NCI-H460 (cell line): ENCODE measurements around the gene MAPK8IP3. TPM values are rescaled to one million over a fixed set of nuclear protein-coding genes. Genes with fewer than 3 reads are reported as not detected.
A peak's percentile ranks its signal among the peaks of the same experiment; 100 is the strongest.
"Not testable (repeated sequence)": the region's sequence is repeated elsewhere in the genome, so short reads cannot be mapped to it uniquely, and the experiment has no call there.

ENCODE experiments used
- DNase-seq: peaks from one replicate; pipeline ENCODE4 v3.0.0-alpha.2; 2016; ENCODE audit warnings: low read depth; ENCODE audit errors: extremely low read depth
- total RNA-seq: library from RNA; depleted of rRNA; stranded (reverse); fragments of >200 nt; shearing (Covaris generic); gene quantifications from 2 replicates; pipeline ENCODE4 v1.2.3, GENCODE V29; 2014

Gene MAPK8IP3
- total RNA-seq, 1 experiment from 2014 or later = 23.0 TPM

DNA sequence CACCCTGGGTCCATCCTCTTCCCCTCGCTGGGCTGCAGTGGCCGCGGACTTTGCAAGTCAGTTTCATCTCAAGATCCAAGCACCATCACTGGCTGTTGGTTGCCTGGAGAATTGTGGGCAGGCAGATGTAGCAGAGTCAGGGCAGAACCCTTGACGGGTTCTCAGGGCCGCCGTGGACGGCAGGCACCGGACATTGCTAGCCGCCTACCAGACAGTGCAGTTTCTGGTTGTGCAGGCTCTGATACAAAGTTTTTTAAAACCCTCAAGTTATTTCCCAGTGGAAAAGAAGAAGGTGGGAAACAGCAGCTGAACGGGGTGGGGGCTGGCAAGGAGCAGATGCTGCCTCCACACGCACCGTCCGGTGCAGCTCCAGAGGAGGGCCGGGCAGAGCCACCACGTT is 3.4 kb downstream of the MAPK8IP3 start:
- no peak for DNase-seq

DNA sequence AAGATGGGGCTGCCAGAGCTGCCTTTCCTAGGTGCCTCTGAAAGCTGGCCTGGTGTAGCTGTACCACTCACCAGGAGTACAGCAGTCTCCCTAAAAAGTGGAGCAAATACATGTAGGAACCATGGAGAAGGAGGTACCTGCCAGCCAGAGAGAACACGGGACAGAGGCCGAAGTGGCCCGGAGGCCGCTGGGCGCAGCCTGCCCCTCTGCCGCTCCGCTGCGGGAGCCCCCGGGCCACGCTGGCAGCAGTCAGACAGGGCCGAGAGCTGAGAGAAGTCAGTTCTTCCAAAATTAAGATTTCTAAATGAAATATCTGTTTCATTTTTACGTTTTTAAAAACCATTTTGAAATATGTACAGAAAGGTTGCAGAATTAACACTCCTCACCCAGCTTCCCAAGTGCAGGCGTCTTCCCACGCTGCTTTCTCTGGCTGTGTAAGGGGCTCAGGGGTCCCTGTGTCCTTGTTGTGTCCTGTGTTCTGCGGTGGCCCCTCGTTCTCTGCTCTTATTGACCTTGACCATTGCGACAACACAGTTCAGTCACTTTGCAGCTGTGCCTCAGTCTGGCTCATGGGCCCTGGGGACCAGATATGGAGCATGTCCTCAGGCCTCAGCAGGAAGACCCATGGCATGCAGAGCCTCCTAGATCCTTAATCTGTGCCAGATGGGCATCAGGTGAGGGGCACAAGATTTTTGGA is 5.0 kb downstream of the MAPK8IP3 start:
- DNase-seq = no peak

DNA sequence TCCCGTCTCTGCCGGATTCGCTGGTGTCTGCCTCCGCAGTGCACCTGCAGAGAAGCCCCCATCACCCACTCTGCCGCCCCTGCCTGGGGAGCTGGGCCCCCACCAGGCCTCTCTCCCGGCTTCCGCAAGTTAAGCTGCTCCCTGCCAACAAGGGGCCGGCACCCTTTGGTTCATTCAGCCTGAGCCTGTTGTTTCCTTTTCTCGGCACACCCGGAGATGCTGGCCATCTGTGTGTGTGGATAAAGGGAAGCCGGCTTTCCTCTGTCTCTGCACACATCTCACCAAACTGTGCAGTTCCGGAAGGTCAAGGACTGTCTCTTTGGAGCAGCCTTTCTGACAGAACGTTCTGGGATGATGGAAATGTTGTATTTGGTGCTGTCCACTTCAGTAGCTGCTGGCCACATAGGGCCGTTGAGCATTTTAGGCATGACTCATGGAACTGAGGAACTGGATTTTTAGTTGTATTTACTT is 6.8 kb downstream of the MAPK8IP3 start:
- no peak for DNase-seq

DNA sequence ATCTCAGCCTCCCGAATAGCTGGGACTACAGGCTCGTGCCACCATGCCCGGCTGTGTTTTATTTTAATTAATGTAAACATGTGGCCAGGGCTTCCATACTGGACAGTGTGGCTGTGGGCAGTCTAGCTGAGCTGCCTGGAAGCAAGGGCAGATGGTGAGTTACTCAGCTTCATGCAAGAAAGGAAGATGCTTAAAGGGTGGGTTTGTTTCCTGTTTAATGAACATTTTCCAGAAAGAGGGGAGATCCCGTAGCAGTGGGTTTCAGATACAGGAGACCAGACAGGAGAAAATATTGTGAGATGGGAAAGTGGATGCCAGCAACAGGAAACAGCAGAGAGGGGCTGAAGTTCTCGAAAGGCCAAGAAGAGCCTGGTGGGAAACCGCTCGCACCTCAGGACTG is 7.3 kb downstream of the MAPK8IP3 start:
- no peak for DNase-seq

DNA sequence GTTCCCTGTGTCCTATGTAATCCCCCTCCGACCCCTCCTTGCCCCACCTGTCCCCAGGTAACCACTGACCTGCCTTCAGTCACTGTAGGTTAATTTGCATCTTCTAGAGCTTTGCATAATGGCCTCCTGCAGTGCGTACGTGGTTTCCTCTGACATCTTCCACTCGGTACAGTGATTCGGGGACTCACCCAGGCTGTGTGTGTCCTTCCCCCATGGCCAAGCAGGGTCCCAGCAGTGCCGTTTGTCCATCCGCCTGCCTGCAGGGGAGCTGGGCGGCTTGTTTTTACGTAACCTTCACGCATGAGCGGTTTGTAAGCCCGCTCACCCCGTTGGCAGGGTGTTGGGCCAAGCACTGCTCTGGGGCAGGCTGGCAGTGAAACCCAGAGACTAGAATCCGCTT is 7.9 kb downstream of the MAPK8IP3 start:
- no peak for DNase-seq

DNA sequence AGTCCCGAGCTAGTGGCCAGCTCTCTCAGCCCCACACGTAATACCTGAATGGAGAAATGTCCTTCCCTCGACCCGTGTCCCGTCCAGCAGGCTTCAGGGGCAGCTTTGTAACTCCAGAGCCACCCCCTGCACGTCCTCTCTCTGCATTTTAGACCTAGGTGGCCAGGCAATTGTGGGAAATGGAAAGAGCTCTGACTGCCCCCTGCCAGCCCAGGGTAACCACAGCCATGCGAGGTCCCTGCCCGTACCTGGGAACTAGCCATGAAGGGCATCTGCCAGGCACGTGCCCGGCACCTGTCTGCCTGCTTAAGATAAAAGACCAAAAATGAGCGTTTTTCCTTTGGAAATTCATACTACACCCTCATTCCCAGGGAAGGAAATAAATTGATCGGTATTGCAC is 9.2 kb downstream of the MAPK8IP3 start:
- DNase-seq = no peak

DNA sequence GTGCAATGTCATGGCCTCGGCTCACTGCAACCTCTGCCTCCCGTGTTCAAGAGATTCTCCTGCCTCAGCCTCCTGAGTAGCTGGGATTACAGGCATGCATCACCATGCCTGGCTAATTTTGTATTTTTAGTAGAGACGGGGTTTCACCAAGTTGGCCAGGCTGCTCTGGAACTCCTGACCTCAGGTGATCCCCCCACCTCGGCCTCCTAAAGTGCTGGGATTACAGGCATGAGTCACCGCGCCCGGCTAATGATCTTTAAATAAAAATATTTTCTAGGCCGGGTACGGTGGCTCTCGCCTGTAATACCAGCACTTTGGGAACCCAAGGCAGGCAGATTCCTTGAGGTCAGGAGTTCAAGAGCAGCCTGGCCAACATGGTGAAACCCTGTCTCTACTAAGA is 12.2 kb downstream of the MAPK8IP3 start:
- DNase-seq = not testable (repeated sequence)

DNA sequence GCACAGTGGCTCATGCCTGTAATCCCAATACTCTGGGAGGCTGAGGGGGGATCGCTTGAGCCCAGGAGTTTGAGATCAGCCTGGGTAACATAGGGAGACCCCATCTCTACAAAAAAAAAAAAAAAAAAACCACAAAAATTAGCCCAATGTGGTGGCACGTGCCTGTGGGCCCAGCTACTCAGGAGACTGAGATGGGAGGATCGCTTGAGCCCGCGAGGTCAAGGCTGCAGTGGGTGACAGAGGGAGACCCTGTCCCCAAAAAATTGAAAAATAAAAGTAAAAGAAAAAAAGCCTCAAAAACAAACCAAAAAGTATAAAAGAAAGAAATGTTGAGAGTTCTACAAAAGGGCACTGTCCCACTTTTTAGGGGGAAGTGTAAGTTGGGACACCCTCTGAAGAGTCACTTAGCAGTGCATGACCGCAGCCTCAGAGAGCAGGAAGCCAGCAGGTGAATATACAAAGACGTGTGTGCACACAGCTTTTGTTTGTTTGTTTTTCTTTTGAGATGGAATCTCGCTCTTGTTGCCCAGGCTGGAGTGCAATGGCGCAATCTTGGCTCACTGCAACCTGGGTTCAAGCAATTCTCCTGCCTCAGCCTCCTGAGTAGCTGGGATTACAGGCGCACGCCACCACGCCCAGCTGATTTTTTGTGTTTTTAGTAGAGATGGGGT is 13.7 kb downstream of the MAPK8IP3 start:
- DNase-seq = not testable (repeated sequence)

DNA sequence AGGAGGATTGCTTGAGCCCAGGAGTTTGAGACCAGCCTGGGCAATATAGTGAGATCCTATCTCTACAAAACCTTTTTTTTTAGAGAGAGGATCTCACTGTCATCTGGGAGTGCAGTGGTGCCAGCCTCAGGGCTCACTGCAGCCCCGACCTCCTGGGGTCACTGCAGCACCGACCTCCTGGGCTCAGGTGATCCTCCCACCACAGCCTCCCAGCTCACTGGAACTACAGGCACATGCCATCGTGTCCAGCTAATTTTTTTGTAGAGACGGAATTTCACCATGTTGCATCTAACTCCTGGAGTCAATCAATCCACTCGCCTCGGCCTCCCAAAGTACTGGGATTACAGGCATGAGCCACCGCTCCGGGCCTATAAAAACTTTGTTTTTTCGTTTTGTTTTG is 15.4 kb downstream of the MAPK8IP3 start:
- DNase-seq = no peak

DNA sequence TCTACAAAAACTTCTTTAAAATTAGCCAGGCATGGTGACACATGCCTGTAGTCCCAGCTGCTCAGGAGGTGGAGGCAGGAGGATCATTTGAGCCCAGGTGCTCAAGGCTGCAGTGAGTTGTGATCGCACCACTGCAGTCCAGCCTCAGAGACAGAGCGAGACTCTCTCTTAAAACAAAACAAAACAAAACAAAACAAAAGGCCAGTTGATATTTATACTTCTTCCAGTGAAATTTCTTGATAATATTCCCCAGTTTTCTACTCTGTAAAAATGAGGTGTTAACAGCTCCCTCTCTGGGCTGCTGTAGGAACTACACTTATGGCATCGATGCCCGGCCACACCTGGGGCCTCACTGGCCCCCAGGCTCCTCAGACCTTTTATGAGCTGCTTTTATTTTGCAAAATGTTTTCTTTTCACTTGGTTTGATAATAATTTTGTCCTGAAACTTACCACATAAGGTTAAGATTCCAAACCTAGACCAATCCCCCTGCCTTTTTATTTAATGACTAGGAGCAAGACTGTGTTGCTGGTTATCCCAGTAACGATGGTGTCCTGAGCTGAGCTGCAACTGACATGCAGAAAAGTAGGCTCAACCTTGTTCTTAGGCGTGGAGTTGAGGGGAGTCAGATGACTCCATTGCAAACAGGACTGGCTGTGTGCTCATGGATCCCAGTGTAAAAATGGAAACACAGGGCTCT is 17.6 kb downstream of the MAPK8IP3 start:
- DNase-seq = peak; percentile 57

DNA sequence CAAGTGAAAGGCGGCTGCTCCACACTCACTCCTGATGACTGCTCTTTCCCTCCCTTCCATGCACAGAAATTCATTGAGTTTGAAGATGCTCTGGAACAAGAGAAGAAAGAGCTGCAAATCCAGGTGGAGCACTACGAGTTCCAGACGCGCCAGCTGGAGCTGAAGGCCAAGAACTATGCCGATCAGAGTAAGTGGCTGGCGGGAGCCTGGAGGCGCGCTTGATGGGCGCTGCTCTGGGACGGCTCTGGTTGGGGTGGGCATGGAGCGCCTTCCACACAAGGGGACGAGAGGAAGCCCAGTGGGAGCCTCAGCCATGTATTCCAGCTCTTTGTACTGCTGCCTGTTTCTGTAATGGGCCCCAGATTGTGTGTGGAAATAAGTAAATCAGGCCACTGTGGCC is 18.5 kb downstream of the MAPK8IP3 start:
- no peak for DNase-seq

DNA sequence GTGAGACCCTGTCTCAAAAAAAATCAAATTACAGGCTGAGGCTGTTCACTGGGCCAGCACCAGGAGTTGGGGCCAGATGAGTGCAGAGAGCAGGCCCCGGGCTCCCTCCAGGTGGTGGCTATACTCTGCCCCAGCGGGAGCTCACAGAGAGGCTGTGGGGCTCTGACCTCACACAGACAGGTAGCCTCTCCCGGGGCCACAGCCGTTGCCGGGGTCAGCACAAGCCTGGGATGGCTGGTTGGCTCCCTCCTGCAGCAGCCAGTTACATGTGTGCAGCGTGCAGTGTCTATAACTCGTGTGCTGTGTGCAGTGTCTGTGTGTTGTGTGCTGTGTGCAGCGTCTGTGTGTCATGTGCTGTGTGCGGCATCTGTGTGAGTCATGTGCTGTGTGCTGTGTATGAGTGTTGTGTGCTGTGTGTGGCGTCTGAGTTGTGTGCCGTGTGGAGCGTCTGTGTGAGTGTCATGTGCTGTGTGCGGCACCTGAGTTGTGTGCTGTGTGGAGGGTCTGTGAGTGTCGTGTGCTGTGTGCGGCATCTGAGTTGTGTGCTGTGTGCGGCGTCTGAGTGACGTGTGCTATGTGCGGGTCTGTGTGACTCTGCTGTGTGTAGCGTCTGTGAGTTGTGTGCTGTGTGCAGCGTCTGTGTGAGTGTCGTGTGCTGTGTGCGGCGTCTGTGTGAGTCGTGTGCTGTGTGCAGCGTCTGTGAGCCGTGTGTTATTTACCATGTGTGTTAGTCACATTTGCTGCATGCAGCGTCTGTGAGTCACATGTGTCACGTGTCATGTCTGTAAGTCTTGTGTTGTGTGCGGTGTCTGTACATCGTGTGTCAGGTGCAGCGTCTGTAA is 20.9 kb downstream of the MAPK8IP3 start:
- DNase-seq = no peak

DNA sequence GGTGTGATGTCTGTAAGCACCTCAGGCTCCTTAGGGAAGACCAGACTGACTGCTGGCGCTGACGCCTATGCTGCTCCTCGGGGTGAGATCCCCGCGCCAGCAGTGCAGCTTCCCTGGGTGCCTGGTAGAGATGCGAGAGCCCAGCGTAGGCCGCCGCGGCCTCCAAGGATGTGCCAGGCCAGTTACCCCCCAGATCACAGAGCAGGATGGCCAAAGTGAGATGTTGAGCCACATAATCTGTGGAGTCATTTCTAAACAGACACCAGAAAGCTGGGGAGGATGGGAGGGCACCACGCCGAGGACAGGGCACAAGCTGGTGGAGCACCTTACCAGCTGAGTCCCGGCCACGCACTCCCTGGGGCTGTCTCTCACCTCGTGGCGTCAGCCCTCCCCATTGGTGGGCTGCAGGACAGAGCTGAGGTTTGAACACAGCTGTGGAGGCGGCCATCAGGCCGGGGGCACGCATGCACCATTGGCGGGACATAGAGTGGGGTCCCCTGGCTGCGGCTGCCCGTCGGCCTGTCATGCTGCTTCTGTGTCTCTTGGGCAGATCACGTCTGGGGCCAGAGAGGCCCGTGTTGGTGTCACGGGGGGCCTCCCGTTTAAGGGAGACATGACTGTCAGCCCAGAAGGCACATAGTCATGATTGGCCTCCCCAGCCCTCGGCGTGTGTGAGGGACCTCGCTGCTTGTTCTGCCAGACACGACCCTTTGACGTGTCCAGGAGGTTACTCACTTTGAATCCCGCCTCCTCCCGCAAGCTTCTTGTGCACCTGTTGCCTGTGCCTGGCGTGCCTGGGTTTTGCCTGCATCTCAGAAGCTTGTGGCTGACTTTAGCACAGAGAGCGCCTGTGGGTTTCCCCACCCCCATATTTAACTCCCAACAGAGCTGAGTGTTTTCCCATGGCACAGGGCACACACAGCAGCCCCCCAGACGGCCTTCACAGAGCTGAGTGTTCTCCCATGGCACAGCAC is 21.9 kb downstream of the MAPK8IP3 start:
- DNase-seq = no peak

DNA sequence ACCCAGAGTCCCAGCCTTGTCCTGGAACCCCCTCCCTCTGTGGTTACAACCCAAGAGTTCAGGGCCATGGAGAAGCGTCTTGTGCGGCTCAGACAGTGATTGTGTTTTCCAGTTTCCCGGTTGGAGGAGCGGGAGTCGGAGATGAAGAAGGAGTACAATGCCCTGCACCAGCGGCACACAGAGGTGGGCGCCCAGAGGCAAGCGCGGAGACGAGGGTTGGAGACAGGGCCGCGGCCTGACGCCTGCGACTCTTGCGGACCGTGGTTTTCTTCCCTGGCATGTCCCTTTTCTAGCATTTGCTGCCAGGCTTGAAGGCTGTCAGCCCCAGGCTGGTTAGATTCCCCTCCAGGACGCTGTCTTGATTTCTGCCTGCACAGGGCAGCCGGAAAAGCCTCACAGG is 23.0 kb downstream of the MAPK8IP3 start:
- no peak for DNase-seq

DNA sequence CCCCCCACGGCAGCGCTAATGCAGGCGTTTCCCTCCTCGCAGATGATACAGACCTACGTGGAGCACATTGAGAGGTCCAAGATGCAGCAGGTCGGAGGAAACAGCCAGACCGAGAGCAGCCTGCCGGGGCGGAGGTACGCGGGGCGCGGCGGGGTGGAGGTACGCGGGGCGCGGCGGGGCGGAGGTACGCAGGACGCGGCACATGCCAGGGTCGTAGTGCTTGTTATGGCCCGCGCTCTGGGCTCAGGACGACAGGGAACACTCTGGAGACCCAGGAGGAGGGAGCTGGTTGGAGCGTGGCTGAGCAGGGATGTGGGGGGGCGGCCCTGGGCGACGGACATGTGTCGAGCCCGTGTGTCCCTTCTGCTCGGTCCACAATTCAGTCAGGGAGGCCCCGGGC is 23.4 kb downstream of the MAPK8IP3 start:
- DNase-seq = no peak

DNA sequence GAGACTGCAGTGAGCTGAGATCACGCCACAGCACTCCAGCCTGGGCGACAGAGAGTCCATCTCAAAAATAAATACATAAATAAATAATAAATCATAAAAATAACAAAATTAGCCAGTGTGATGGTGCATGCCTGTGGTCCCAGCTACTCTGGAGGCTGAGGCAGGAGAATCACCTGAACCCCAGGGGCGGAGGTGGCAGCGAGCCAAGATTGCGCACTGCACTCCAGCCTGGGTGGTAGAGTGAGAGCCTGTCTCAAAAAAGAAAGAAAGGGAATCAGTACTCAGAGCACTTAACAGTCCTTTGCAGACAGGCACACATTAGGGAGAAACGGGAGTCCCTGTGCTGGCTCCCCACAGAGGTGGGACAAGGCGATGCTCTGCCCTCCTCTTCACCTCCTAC is 25.1 kb downstream of the MAPK8IP3 start:
- no peak for DNase-seq

DNA sequence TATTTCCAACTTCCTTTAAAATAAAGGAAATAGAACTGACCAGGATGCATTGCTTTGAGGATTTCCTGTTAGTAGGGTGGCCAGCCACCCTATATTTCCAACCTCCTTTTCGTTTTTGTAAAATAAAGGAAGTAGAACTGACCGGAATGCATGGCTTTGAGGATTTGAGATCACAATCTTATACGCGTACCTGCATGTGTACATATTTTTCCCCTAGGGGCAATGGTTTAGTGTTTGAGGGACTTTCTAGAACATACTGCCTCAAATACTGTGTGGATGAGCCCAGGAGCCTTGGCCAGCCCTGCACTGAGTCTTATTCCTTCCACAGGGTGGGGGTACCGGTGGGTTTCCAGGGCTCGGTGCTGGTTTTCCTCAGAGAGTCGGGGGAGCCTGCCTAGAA is 25.6 kb downstream of the MAPK8IP3 start:
- DNase-seq = no peak

DNA sequence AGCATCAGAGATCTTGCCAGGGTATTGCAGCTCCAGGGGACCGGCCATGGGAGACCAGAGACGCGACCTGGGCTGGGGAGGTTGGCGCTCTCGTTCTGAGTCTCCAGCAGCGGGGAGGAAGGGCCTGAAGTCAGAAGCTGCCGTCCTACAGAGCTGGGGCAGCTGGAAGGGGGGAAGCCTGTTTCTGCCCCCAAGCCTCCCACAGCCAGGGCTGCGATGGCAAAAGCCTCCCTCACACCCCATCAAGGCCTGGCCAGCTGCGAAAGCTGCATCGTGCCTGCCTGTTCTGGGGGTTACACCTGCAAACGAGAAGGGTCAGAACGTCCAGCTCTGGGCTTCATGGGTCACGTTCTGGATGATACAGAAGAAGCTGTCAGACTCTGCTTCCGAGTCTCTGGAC is 26.1 kb downstream of the MAPK8IP3 start:
- DNase-seq = no peak

DNA sequence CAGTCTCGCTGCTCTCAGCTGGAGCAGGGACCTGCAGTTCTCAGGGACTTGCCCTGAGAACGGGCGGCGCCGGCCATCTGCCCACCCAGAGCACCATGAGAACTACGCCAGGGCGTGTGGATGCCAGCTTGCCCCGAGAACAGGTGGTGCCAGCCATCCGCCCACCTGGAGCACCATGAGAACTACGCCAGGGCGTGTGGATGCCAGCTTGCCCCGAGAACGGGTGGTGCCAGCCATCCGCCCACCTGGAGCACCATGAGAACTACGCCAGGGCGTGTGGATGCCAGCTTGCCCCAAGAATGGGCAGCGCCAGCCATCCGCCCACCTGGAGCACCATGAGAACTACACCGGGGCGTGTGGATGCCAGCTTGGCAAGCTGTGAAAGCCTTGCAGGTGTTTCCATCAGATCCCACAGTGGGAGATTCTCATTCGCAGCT is 26.6 kb downstream of the MAPK8IP3 start:
- DNase-seq = not testable (repeated sequence)

DNA sequence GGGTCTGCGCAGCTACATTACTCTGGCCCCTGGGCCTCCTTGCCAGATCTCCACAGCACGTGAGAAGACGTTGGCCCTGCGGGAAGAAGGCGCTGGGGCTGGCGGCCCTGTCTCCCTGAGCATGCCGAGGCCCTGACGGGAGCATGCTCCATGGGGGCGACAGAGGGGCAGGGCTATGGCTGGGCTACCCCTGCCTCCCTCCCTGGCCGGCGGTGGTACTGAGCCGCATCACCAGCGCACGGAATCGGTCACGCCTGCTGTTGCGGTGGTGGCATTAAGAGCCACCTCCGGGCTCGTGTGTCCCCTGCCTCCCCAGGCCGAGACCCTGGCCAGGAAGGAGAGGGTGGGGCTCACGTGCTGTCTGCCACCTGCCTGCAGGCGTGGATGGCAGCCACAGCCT is 28.1 kb downstream of the MAPK8IP3 start:
- no peak for DNase-seq
